DND-41 (cell line): ENCODE measurements around the gene NRXN3.

Experiments
- EZH2 ChIP-seq: IDR thresholded peaks from 3 replicates; pipeline ENCODE4 v1.6.1; 2012; ENCODE audit warnings: borderline replicate concordance, low read depth, mild to moderate bottlenecking, moderate library complexity, low read length, inconsistent platforms; ENCODE audit not compliant: severe bottlenecking
- TF ChIP-seq, protein P1 (sequence below): IDR thresholded peaks from 2 replicates; pipeline ENCODE4 v1.5.1; 2012; ENCODE audit warnings: borderline replicate concordance, low read length, moderate library complexity, mild to moderate bottlenecking; ENCODE audit not compliant: poor library complexity, severe bottlenecking; ENCODE audit errors: extremely low read depth

- TF ChIP-seq, protein P1, sequence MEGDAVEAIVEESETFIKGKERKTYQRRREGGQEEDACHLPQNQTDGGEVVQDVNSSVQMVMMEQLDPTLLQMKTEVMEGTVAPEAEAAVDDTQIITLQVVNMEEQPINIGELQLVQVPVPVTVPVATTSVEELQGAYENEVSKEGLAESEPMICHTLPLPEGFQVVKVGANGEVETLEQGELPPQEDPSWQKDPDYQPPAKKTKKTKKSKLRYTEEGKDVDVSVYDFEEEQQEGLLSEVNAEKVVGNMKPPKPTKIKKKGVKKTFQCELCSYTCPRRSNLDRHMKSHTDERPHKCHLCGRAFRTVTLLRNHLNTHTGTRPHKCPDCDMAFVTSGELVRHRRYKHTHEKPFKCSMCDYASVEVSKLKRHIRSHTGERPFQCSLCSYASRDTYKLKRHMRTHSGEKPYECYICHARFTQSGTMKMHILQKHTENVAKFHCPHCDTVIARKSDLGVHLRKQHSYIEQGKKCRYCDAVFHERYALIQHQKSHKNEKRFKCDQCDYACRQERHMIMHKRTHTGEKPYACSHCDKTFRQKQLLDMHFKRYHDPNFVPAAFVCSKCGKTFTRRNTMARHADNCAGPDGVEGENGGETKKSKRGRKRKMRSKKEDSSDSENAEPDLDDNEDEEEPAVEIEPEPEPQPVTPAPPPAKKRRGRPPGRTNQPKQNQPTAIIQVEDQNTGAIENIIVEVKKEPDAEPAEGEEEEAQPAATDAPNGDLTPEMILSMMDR, result no peak
- TF ChIP-seq EZH2, result no peak
Measured at GRCh38 chr14:79724934-79725717, 1555.0 kb downstream of the NRXN3 start.
